Measurements from ENCODE around the gene NTN1.

NTN1 gene

GRCh38 chr17:9269350-9270035 is 248.2 kb downstream of the NTN1 start:
- H4K12ac ChIP-seq (ENCODE audit: low read depth, low read length), result no peak overlapping the region
- H3K27ac ChIP-seq (ENCODE audit: low read depth, low read length), result no peak overlapping the region
- no CpG with 5 or more reads among the region's 7 CpGs for WGBS (ENCODE audit: extremely low coverage, insufficient coverage, insufficient read length)

GRCh38 chr17:9270921-9271320 is 249.6 kb downstream of the NTN1 start:
- no peaks in the 10 kb centered on the region for H3K9me3 ChIP-seq (ENCODE audit: insufficient read depth, low read depth, low read length)
- H3K14ac ChIP-seq (ENCODE audit: low read length), result no peak overlapping the region
- H4K12ac ChIP-seq (ENCODE audit: low read depth, low read length), result no peak overlapping the region
- no peak overlapping the region for H2AFZ ChIP-seq (ENCODE audit: insufficient read depth, low read length, poor library complexity)
- H3K79me1 ChIP-seq (ENCODE audit: low read length), result no peaks in the 10 kb centered on the region
- no peak overlapping the region for H3K9ac ChIP-seq (ENCODE audit: low read length)
- no peaks in the 10 kb centered on the region for H3K27me3 ChIP-seq (ENCODE audit: insufficient read depth, low read length)
- H4K8ac ChIP-seq (ENCODE audit: low read depth, low read length), result no peak overlapping the region
- no peak overlapping the region for H3K4me2 ChIP-seq (ENCODE audit: low read length)
- H3K36me3 ChIP-seq (ENCODE audit: control insufficient read depth in 1 of 2, insufficient read depth in 2 of 2, low read length in 2 of 2), result no peaks in the 10 kb centered on the region
- no peaks in the 10 kb centered on the region for H3K79me2 ChIP-seq (ENCODE audit: control insufficient read depth, insufficient read depth, low read length, poor library complexity)
- no peak overlapping the region for H3K23ac ChIP-seq (ENCODE audit: low read length)
- H2BK12ac ChIP-seq (ENCODE audit: low read length), result no peak overlapping the region
- WGBS (ENCODE audit: extremely low coverage, insufficient coverage, insufficient read length), result no CpG with 5 or more reads among the region's 9 CpGs
- no peak overlapping the region for H2BK5ac ChIP-seq (ENCODE audit: low read depth, low read length, poor library complexity)
- H3K4ac ChIP-seq (ENCODE audit: low read depth, low read length), result no peak overlapping the region
- peaks cover 3 to 6% of the 10 kb centered on the region in 2 experiments for H3K4me1 ChIP-seq (ENCODE audit: control insufficient read depth in 1 of 2, insufficient read depth in 2 of 2, low read length in 2 of 2)
- no peak overlapping the region for H3K4me3 ChIP-seq (ENCODE audit: low read depth, low read length)
- H4K91ac ChIP-seq (ENCODE audit: low read depth, low read length), result no peak overlapping the region
- DNase-seq, result peak; percentile 67 to 82
- no peak overlapping the region for H2BK120ac ChIP-seq (ENCODE audit: insufficient read depth, low read length, poor library complexity)
- no peak overlapping the region for H2AK5ac ChIP-seq (ENCODE audit: low read length)
- no peak overlapping the region for H3K27ac ChIP-seq (ENCODE audit: low read depth, low read length)
- no peak overlapping the region for H3K18ac ChIP-seq (ENCODE audit: low read length)

More at GRCh38 chr17:9269350-9270035, 248.2 kb downstream of the NTN1 start:
- Histone ChIP-seq H3K79me2 (ENCODE audit: control insufficient read depth, insufficient read depth, low read length, poor library complexity) (no peaks in the 10 kb centered on the region), H3K18ac (ENCODE audit: low read length) (no peak overlapping the region), H3K4me2 (ENCODE audit: low read length) (no peak overlapping the region), H3K4ac (ENCODE audit: low read depth, low read length) (no peak overlapping the region), H2BK12ac (ENCODE audit: low read length) (no peak overlapping the region), H2AFZ (ENCODE audit: insufficient read depth, low read length, poor library complexity) (no peak overlapping the region), H2BK5ac (ENCODE audit: low read depth, low read length, poor library complexity) (no peak overlapping the region), H3K4me1 (ENCODE audit: control insufficient read depth in 1 of 2, insufficient read depth in 2 of 2, low read length in 2 of 2) (peaks cover 3 to 6% of the 10 kb centered on the region in 2 experiments), H2AK5ac (ENCODE audit: low read length) (no peak overlapping the region), H4K8ac (ENCODE audit: low read depth, low read length) (no peak overlapping the region), H3K23ac (ENCODE audit: low read length) (no peak overlapping the region), H3K9me3 (ENCODE audit: insufficient read depth, low read depth, low read length) (peaks cover 2% of the 10 kb centered on the region), H4K91ac (ENCODE audit: low read depth, low read length) (no peak overlapping the region), H3K79me1 (ENCODE audit: low read length) (no peaks in the 10 kb centered on the region), H3K9ac (ENCODE audit: low read length) (no peak overlapping the region), H3K14ac (ENCODE audit: low read length) (no peak overlapping the region), H2BK120ac (ENCODE audit: insufficient read depth, low read length, poor library complexity) (no peak overlapping the region), H3K36me3 (ENCODE audit: control insufficient read depth in 1 of 2, insufficient read depth in 2 of 2, low read length in 2 of 2) (no peaks in the 10 kb centered on the region), H3K4me3 (ENCODE audit: low read depth, low read length) (no peak overlapping the region), H3K27me3 (ENCODE audit: insufficient read depth, low read length) (no peaks in the 10 kb centered on the region)
- DNase-seq, result no peak

GRCh38 chr17:9271989-9272388 is 250.7 kb downstream of the NTN1 start:
- Histone ChIP-seq H3K23ac (ENCODE audit: low read length) (no peak overlapping the region), H2BK120ac (ENCODE audit: insufficient read depth, low read length, poor library complexity) (no peak overlapping the region), H2BK5ac (ENCODE audit: low read depth, low read length, poor library complexity) (no peak overlapping the region), H3K27me3 (ENCODE audit: insufficient read depth, low read length) (no peaks in the 10 kb centered on the region), H3K4me2 (ENCODE audit: low read length) (no peak overlapping the region), H2AK5ac (ENCODE audit: low read length) (no peak overlapping the region), H3K4ac (ENCODE audit: low read depth, low read length) (no peak overlapping the region), H4K8ac (ENCODE audit: low read depth, low read length) (no peak overlapping the region), H3K79me2 (ENCODE audit: control insufficient read depth, insufficient read depth, low read length, poor library complexity) (no peaks in the 10 kb centered on the region), H4K12ac (ENCODE audit: low read depth, low read length) (no peak overlapping the region), H3K27ac (ENCODE audit: low read depth, low read length) (no peak overlapping the region), H3K4me3 (ENCODE audit: low read depth, low read length) (no peak overlapping the region), H2AFZ (ENCODE audit: insufficient read depth, low read length, poor library complexity) (no peak overlapping the region), H3K79me1 (ENCODE audit: low read length) (no peaks in the 10 kb centered on the region), H3K4me1 (ENCODE audit: control insufficient read depth in 1 of 2, insufficient read depth in 2 of 2, low read length in 2 of 2) (no peaks in the 10 kb centered on the region), H3K9ac (ENCODE audit: low read length) (no peak overlapping the region), H3K18ac (ENCODE audit: low read length) (no peak overlapping the region), H3K9me3 (ENCODE audit: insufficient read depth, low read depth, low read length) (no peaks in the 10 kb centered on the region), H2BK12ac (ENCODE audit: low read length) (no peak overlapping the region), H4K91ac (ENCODE audit: low read depth, low read length) (no peak overlapping the region), H3K36me3 (ENCODE audit: control insufficient read depth in 1 of 2, insufficient read depth in 2 of 2, low read length in 2 of 2) (no peaks in the 10 kb centered on the region), H3K14ac (ENCODE audit: low read length) (no peak overlapping the region)
- WGBS (ENCODE audit: extremely low coverage, insufficient coverage, insufficient read length), result no CpG with 5 or more reads among the region's 8 CpGs
- no peak for DNase-seq

- H2BK12ac ChIP-seq (ENCODE audit: low read length), result no peak overlapping the region
- no peaks in the 10 kb centered on the region for H3K9me3 ChIP-seq (ENCODE audit: insufficient read depth, low read depth, low read length)
- H3K4me1 ChIP-seq (ENCODE audit: control insufficient read depth in 1 of 2, insufficient read depth in 2 of 2, low read length in 2 of 2), result no peaks in the 10 kb centered on the region
- H3K4me3 ChIP-seq (ENCODE audit: low read depth, low read length), result no peak overlapping the region
- H3K36me3 ChIP-seq (ENCODE audit: control insufficient read depth in 1 of 2, insufficient read depth in 2 of 2, low read length in 2 of 2), result no peaks in the 10 kb centered on the region
- no peak overlapping the region for H3K4me2 ChIP-seq (ENCODE audit: low read length)
- H4K12ac ChIP-seq (ENCODE audit: low read depth, low read length), result no peak overlapping the region
- H3K4ac ChIP-seq (ENCODE audit: low read depth, low read length), result no peak overlapping the region
- no peak overlapping the region for H2BK5ac ChIP-seq (ENCODE audit: low read depth, low read length, poor library complexity)
- no peak overlapping the region for H2AK5ac ChIP-seq (ENCODE audit: low read length)
- no peak overlapping the region for H3K18ac ChIP-seq (ENCODE audit: low read length)
- H3K9ac ChIP-seq (ENCODE audit: low read length), result no peak overlapping the region
- H3K27ac ChIP-seq (ENCODE audit: low read depth, low read length), result no peak overlapping the region
- whole genome bisulfite sequencing (ENCODE audit: extremely low coverage, insufficient coverage, insufficient read length), result 100% methylated on average over 2 of the region's 22 CpGs
- H2BK120ac ChIP-seq (ENCODE audit: insufficient read depth, low read length, poor library complexity), result no peak overlapping the region
- no peak overlapping the region for H4K8ac ChIP-seq (ENCODE audit: low read depth, low read length)
- no peak overlapping the region for H2AFZ ChIP-seq (ENCODE audit: insufficient read depth, low read length, poor library complexity)
- no peak overlapping the region for H4K91ac ChIP-seq (ENCODE audit: low read depth, low read length)
- DNase-seq, result no peak
- H3K27me3 ChIP-seq (ENCODE audit: insufficient read depth, low read length), result no peaks in the 10 kb centered on the region
- no peak overlapping the region for H3K14ac ChIP-seq (ENCODE audit: low read length)
- H3K79me2 ChIP-seq (ENCODE audit: control insufficient read depth, insufficient read depth, low read length, poor library complexity), result no peaks in the 10 kb centered on the region
- no peak overlapping the region for H3K23ac ChIP-seq (ENCODE audit: low read length)
- no peaks in the 10 kb centered on the region for H3K79me1 ChIP-seq (ENCODE audit: low read length)
These were observed 251.3 kb downstream of the NTN1 start for GRCh38 chr17:9272501-9273200.
